ENCODE data around the gene ODF2.

ODF2 gene

GRCh38 chr9:128532581-128532980, 76.8 kb downstream of the ODF2 start:
- no peak for DNase-seq

GRCh38 chr9:128540634-128541360, 85.0 kb downstream of the ODF2 start:
- DNase-seq, result no peak

- no peak for DNase-seq
Measured at GRCh38 chr9:128546504-128546903, 90.7 kb downstream of the ODF2 start.

- no peak for DNase-seq
Measured at GRCh38 chr9:128548876-128549275, 93.1 kb downstream of the ODF2 start.

GRCh38 chr9:128550226-128550625, 94.4 kb downstream of the ODF2 start:
- DNase-seq, result peak; percentile 27

Data from CD4-positive, alpha-beta T cell treated with Interleukin-10 for 1 hour (primary cell).